ENCODE results near the gene MACROD2. TPM values are rescaled to one million over a fixed set of nuclear protein-coding genes. Genes with fewer than 3 reads are reported as not detected.

Gene MACROD2
- total RNA-seq, 1 experiment from 2014 or later, result 3.7 TPM

- no peak for TF ChIP-seq CBX3 (IDR thresholded peaks at IDR 0.05; ENCODE audit: low read depth)
- no peak for TF ChIP-seq YY1 (IDR thresholded peaks at IDR 0.05; ENCODE audit: extremely low read depth, insufficient replicate concordance, low read depth, low read length)
- no peak for TF ChIP-seq POLR2AphosphoS5 (IDR thresholded peaks at IDR 0.05; ENCODE audit: low read depth, low read length)
- no peak for TF ChIP-seq TCF7L2 (IDR thresholded peaks at IDR 0.05; ENCODE audit: borderline replicate concordance, extremely low read depth, insufficient read depth, insufficient read length)
These were observed 2045.4 kb downstream of the MACROD2 start (continued) for GRCh38 chr20:16040742-16041141.

GRCh38 chr20:16042731-16043130 lies 2047.4 kb downstream of the MACROD2 start:
- H3K4me1 ChIP-seq (ENCODE audit: control insufficient read depth in 1 of 2, insufficient read depth in 2 of 2, low read length in 2 of 2), result no peaks in the 10 kb centered on the region
- TF ChIP-seq ZNF274 (IDR thresholded peaks at IDR 0.05; ENCODE audit: low read depth, low read length) (no peak), SIN3A (IDR thresholded peaks at IDR 0.05; ENCODE audit: low read depth) (no peak), POLR2A (IDR thresholded peaks at IDR 0.05; ENCODE audit: borderline replicate concordance, extremely low read depth, insufficient read depth, insufficient read length) (no peak), CTCF (IDR thresholded peaks at IDR 0.05 in 2 of 3, conservative IDR thresholded peaks at IDR 0.05 in 1 of 3; ENCODE audit: borderline replicate concordance in 1 of 3, insufficient read depth in 1 of 3, low read depth in 2 of 3, low read length in 2 of 3) (no peak), ZFX (IDR thresholded peaks at IDR 0.05) (no peak), ZBTB33 (IDR thresholded peaks at IDR 0.05; ENCODE audit: extremely low read depth, insufficient replicate concordance, low read length) (no peak), SRF (IDR thresholded peaks at IDR 0.05; ENCODE audit: low read depth) (no peak), JUND (IDR thresholded peaks at IDR 0.05) (no peak)
- DNase-seq (ENCODE audit: low read depth, low spot score), result no peak
- no peak overlapping the region for H2AFZ ChIP-seq (ENCODE audit: low read depth, low read length, poor library complexity, severe bottlenecking)
- no peak overlapping the region for H3K4me3 ChIP-seq (replicated peaks in 1 of 2; ENCODE audit: low read depth in 1 of 2, low read length in 2 of 2)
- no TSS peak for BruUV-seq (replicated peaks)
- H3K9ac ChIP-seq (ENCODE audit: low read length), result no peak overlapping the region
- H3K9me3 ChIP-seq (ENCODE audit: control insufficient read depth in 1 of 2, insufficient read depth in 1 of 2, low read depth in 1 of 2, low read length in 2 of 2), result peaks cover 4% of the 10 kb centered on the region in 2 experiments; a peak in 2 of 4 replicates
- H3K36me3 ChIP-seq (ENCODE audit: control insufficient read depth in 1 of 2, insufficient read depth in 2 of 2, low read length in 2 of 2), result no peaks in the 10 kb centered on the region
- no peak overlapping the region for H3K27ac ChIP-seq (ENCODE audit: low read depth, low read length)
- intact Hi-C loops (cut with micrococcal nuclease), result no loop called here
- RAD21 ChIA-PET (ENCODE audit: low non-redundant PET in 1 of 2, low total read pairs in 2 of 2, uncharacterized antibody in 2 of 2, unreplicated experiment in 2 of 2), result no interaction called here
- no peak overlapping the region for H3K4me2 ChIP-seq (ENCODE audit: low read length)
- CTCF ChIA-PET, result no interaction called here
- H3K9me2 ChIP-seq (ENCODE audit: insufficient read depth), result no peaks in the 10 kb centered on the region
- H4K20me1 ChIP-seq (ENCODE audit: insufficient read depth), result no peaks in the 10 kb centered on the region
- no peaks in the 10 kb centered on the region for H3K27me3 ChIP-seq (ENCODE audit: insufficient read depth, low read length)
- POLR2A ChIA-PET, result no interaction called here
- no peak for ATAC-seq
- H3K79me2 ChIP-seq (ENCODE audit: insufficient read depth, low read length), result no peaks in the 10 kb centered on the region

Measured in HCT116 (cell line).